Activated CD8-positive, alpha-beta memory T cell treated with anti-CD3 and anti-CD28 coated beads for 36 hours (primary cell): ENCODE measurements around the gene C3orf70. TPM values are rescaled to one million over a fixed set of nuclear protein-coding genes. Genes with fewer than 3 reads are reported as not detected.

ENCODE experiments used
- total RNA-seq, 2 experiments: library from RNA; stranded (reverse); gene quantifications; one replicate each; pipeline ENCODE4 v1.2.3, GENCODE V29; 2021

The C3orf70 gene
- total RNA-seq, 2 experiments from 2014 or later = 0.06 TPM; not detected in 1

Other genes with a start within 250 kb of the C3orf70 start
- gene EHHADH, start 101.0 kb upstream of the C3orf70 start, total RNA-seq = 1 to 10 TPM; 3.4 to 3.8 TPM
- gene MAP3K13, start 210.1 kb upstream of the C3orf70 start, total RNA-seq = 10 to 100 TPM; 13.1 to 15.7 TPM